Hematopoietic multipotent progenitor cell (in vitro differentiated cells): ENCODE data around the gene FNIP2. TPM values are rescaled to one million over a fixed set of nuclear protein-coding genes. Genes with fewer than 3 reads are reported as not detected.
"Not testable (repeated sequence)": the region's sequence is repeated elsewhere in the genome, so short reads cannot be mapped to it uniquely, and the experiment has no call there.

Source experiments
- DNase-seq, 3 donors: peaks; one replicate each; pipeline ENCODE4 v3.0.0-alpha.2; 2011 to 2015; ENCODE audit warnings: low read depth in 2 of 3, low spot score in 2 of 3
- total RNA-seq: library from RNA; depleted of rRNA; stranded (reverse); fragments of >200 nt; gene quantifications from one replicate; pipeline ENCODE4 v1.2.3, GENCODE V29; 2012

FNIP2 gene
- total RNA-seq: 9.4 TPM

DNA sequence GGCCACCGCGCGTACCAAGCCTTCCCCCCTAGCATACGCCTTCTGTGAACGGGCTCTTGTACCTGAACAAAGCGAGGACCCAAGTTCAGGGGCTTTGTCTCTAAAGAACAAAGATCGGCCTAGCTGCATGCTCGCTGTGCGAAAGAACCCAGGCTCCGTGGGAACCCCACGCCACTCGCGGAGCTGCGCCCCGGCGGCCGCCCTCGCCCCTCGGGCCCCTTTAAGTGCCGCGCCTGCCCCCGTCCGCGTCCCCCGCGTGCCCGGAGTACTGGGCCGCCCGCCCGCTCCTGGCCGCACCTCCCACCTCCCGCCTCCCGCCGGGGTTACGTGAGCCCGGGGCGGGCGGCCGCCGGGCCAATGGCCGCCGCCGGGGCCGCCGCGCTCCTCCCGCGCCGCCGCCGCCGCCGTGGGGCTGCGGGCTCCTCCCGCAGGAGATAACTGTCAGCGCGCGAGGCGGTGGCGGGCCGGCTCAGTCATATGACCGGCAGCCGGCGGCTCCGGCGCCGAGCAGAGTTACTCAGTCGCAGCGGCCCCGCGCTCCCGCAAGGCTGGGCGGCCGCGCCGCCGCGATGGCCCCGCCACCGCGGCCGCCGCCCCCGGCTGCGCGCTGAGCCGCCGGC lies at the start of gene FNIP2:
Gene FNIP2 (plus strand): TSS at position 472 of the 620 bp plus-strand sequence. CDS start 187 bp downstream, outside the sequence.
- DNase-seq: peak; percentile 57 to 81 (median 79)

- no peak for DNase-seq
Measured at GRCh38 chr4:158721680-158722079, 47.1 kb upstream of the FNIP2 start.

GRCh38 chr4:158722291-158722916 lies 46.4 kb upstream of the FNIP2 start:
- peak; percentile 6 to 19 (median 9) for DNase-seq

DNA sequence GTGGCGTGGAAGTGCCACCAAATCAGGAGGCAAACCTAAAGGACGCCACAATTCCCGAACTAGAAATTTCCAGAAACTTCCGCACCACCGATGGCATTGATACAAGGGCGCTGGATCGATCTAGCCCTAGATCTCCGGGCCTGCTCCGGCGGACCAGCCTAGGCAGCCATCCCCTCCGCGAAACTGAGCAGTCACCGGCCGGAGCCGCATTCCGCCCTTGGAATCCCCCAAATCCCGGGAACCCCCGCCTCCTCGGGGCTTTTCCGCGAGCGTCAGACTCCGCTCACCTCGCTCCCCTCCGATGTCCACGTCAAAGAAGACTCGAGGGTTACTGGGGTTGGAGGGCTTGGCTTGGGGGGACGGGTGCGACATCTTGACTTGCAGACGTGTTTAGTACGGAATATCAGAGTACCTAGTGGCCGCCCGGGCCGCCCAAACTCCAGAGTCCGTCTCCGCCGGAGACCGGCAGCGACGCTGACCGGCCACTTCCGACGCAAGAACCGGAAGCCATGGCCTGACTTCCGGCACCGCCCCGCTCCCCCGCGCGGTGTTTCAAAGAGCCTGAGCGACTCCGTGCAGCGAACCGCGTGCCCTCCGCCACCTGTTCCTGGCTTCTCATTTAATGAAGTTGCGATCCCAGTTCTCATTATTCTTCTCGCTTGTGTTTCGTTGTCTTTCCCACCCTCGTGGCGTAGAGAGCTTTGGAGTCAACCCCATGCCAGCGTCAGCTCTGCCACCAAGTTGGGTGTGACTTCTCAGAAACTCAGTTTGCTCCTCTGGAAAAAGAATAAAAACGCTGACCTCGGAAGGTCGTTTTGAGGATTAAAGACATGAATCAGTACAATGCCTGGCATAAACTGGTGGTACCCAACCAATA lies 45.7 kb upstream of the FNIP2 start, which contains the start of gene PPID:
Gene PPID (minus strand): TSS at position 480 of the 877 bp plus-strand sequence. CDS start 108 bp downstream, at position 372.
- peak; percentile 64 to 83 (median 77) for DNase-seq

GRCh38 chr4:158724637-158725036 lies 44.2 kb upstream of the FNIP2 start:
- no peak for DNase-seq

GRCh38 chr4:158726633-158727032 lies 42.2 kb upstream of the FNIP2 start:
- no peak for DNase-seq

DNA sequence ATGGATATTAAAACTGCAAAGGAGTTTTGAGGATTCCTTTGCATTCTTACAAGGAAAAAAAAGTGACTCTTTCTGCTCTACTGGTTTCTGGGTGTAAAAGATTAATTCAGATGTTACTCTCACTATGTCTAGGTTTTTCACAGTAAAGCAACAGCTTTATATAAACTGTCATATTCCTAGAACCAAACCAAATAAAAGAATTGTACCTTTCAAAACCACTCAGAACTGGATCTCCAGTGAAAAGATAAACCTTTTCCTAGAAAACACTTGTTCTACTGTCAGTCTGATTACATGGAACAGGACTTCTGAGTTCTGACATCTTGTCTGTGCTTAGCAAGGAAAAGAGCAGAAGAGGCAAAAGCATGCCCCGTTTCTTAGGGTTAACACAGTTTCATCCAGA lies 40.6 kb upstream of the FNIP2 start:
- DNase-seq: no peak

DNA sequence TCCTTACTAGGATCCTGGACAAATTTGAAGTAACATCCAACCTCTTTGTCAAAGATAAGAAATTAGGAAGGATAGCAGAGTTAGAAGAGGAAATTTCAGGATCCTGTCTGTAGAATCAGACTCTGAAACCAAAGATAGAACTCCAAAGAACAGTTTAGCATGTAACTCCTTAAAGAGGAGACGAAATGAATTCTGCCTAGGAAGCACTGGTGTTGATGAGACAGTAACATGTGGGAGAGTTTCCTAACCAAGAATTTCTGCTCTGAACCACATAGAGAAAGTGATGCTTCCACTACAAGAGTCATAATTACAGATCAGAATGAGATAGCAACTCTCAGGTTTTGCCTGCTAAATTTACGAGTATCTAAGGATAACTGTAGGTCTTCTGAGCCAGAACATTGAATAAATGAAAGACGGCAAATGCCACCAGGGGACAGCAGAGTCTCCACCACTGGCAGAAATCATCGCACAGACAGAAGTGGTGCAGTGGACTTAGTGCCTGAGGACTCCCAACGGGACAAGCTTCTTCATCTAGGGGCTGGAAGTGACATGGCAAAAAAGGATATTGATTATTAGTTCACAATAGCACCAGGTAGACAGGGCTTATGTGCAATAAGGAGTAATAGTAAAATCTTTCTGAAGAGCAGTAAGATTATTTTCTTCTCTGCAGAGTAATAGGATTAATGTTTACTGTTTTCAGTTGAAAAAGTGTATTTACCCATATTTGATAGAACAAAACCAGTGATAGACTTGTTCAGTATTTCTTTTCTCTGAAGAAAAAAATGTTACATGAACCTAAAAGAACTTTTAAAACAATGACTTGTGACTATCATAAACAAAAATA lies 38.9 kb upstream of the FNIP2 start:
- peak; percentile 18 to 77 (median 65) for DNase-seq

GRCh38 chr4:158738866-158739265 lies 30.0 kb upstream of the FNIP2 start:
- no peak for DNase-seq

DNA sequence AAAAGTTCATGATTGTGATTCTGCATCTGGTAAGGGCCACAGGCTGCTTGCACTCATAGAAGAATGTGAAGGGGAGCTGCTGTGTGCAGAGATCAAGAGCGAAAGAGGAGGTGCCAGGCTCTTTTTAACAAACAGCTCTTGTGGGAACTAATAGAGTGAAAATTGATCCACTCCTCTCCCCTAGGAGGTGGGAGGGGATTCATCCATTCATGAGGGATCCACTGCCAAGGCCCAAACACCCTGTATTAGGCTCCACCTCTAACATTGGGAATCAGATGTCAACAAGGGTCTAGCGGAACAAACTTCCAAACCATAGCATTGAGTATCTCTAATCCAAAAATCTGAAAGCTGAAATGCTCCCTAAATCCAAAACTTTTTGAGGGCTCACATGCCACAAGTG lies 29.2 kb upstream of the FNIP2 start:
- no peak for DNase-seq

- no peak for DNase-seq
Measured at GRCh38 chr4:158741326-158742021, 27.4 kb upstream of the FNIP2 start.

DNA sequence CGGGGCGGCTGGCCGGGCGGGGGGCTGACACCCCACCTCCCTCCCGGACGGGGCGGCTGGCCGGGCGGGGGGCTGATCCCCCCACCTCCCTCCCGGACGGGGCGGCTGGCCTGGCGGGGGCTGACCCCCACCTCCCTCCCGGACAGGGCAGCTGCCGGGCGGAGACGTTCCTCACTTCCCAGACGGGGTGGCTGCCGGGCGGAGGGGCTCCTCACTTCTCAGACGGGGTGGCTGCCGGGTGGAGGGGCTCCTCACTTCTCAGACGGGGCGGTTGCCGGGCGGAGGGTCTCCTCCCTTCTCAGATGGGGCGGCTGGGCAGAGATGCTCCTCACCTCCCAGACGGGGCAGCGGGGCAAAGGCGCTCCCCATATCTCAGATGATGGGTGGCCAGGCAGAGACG lies 22.3 kb upstream of the FNIP2 start:
- DNase-seq: not testable (repeated sequence)

DNA sequence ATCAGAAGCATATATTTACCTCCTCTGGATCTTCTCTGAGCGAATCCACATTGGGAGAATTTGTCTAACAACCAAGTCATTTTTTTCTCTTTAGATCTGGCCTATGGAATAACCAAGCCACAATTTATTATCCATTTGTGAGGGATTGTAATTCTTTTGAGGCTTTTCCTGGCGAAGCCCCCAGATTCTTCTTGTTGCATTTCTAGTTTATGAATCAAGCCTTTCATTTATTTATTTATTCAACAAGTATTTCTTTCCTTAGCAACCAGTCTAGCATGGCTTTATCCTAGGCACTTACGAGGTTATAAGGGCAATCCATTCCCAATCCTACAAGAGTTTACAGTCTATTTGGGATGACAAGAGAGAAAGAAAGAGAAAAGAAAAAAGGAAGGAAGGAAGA lies 18.4 kb upstream of the FNIP2 start:
- no peak for DNase-seq

DNA sequence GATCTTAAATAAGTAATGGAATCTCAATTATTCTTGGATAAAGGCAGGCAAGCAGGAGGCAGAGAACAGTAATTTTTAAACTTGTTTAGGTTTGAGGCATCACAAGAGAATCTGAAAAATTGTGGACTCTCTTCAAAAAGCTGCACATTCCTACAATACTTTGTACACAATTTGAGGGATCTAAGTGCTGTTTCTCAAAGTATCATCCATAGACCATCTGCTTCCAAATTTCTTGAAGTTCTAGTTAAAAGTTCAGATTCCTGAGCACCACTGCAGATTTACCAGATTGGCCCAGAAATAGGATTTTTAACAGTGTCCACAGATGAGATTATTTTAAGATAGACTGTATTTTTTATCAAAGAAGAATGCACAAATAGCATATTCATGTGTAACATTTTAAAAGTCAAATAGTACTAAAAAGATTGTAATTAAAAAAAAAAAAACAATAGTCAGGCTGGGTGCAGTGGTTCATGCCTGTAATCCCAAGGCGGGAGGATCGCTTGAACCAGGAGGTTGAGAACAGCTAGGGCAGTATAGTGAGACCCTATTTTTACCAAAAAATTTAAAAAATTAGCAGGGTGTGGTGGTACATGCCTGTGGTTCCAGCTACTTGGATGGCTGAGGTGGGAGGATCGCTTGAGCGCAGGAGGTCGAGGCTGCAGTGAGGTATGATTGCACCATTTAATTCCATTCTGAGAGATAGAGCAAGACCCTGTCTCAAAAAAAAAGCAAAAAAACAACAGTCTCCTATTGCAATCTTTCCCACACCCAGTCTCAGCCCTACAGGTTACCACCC lies 14.2 kb upstream of the FNIP2 start:
- no peak for DNase-seq

- not testable (repeated sequence) for DNase-seq
Measured at GRCh38 chr4:158755819-158756218, 13.0 kb upstream of the FNIP2 start.

GRCh38 chr4:158756588-158756987 lies 12.2 kb upstream of the FNIP2 start:
- DNase-seq: no peak

DNA sequence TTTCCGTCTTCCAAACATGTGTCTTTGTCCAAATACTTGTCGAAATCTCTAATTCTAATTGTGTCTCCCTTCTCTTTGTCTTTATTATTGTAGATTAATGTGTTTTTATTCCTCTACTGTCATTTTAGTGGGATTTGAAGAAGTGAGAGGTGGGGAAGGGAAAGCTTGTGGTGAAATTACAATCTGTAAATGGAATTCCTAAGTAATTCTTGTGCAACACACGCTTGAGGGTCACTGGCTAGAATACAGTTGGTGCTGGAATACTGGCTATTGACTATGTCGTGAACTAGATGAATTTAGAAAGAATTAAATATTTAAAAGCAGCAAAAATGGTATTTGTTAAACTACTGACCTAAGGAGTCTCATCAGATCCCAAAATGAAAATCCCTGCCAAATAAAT lies 10.7 kb upstream of the FNIP2 start:
- DNase-seq: no peak

GRCh38 chr4:158758703-158759102 lies 10.1 kb upstream of the FNIP2 start:
- no peak for DNase-seq

GRCh38 chr4:158759539-158759938 lies 9.3 kb upstream of the FNIP2 start:
- DNase-seq: not testable (repeated sequence)
